SU-DHL-6 (cell line): Measurements from ENCODE around the gene SIPA1.

Source experiments
- H2AFZ ChIP-seq: fragments of 200-600 bp; sonication (generic); 2 replicates; pipeline ENCODE4 v1.6.1; 2014; ENCODE audit warnings: low read depth, mild to moderate bottlenecking, moderate library complexity, mixed read lengths, antibody characterized with exemption, low read length; ENCODE audit not compliant: severe bottlenecking
- H3F3A ChIP-seq: fragments of 200-600 bp; shearing (Covaris generic); 2 replicates; pipeline ENCODE4 v1.6.0; 2016; ENCODE audit warnings: antibody characterized with exemption, mild to moderate bottlenecking; ENCODE audit not compliant: insufficient read depth
- H3K27ac ChIP-seq: fragments of 200-600 bp; sonication (generic); 2 replicates; pipeline ENCODE4 v1.5.1; 2016; ENCODE audit warnings: low read depth, mild to moderate bottlenecking, low read length, moderate library complexity, mixed read lengths
- H3K27me3 ChIP-seq: fragments of 200-600 bp; sonication (generic), shearing (Covaris generic); 2 replicates; pipeline ENCODE4 v1.6.0; 2014; ENCODE audit warnings: mild to moderate bottlenecking, low read length
- H3K36me3 ChIP-seq: fragments of 200-600 bp; sonication (generic); 2 replicates; pipeline ENCODE4 v1.6.1; 2014; ENCODE audit warnings: mild to moderate bottlenecking, low read length, mixed read lengths
- H3K4me2 ChIP-seq: fragments of 300-600, 200-600 bp; shearing (Covaris generic), sonication (generic); 2 replicates; pipeline ENCODE4 v1.6.0; 2014; ENCODE audit warnings: low read length, low read depth, mild to moderate bottlenecking; ENCODE audit not compliant: poor library complexity, severe bottlenecking
- H3K4me3 ChIP-seq: fragments of 200-600 bp; sonication (generic); 2 replicates; pipeline ENCODE4 v1.5.1; 2014; ENCODE audit warnings: antibody characterized with exemption, low read length, mild to moderate bottlenecking, mixed read lengths; ENCODE audit not compliant: insufficient read depth, poor library complexity, severe bottlenecking
- H3K79me2 ChIP-seq: fragments of 200-600 bp; sonication (generic); 2 replicates; pipeline ENCODE4 v1.6.1; 2014; ENCODE audit warnings: mild to moderate bottlenecking, low read length, moderate library complexity; ENCODE audit not compliant: insufficient read depth
- H3K9ac ChIP-seq: fragments of 200-600 bp; sonication (generic); 2 replicates; pipeline ENCODE4 v1.7.0; 2014; ENCODE audit warnings: mild to moderate bottlenecking, low read length
- H3K9me2 ChIP-seq: fragments of 200-600 bp; sonication (generic); replicated peaks from 2 replicates; pipeline ENCODE4 v1.6.1; 2014; ENCODE audit warnings: low read length; ENCODE audit not compliant: insufficient read depth
- H3K9me3 ChIP-seq: fragments of 200-600 bp; sonication (generic); 2 replicates; pipeline ENCODE4 v1.6.1; 2014; ENCODE audit warnings: low read length, mixed read lengths; ENCODE audit not compliant: insufficient read depth
- H4K20me1 ChIP-seq: fragments of 200-600 bp; sonication (generic); 2 replicates; pipeline ENCODE4 v1.6.1; 2014; ENCODE audit warnings: low read depth, mild to moderate bottlenecking, antibody characterized with exemption, low read length, moderate library complexity, mixed read lengths
- CTCF ChIP-seq: fragments of 200-600 bp; sonication (generic); IDR thresholded peaks from one replicate; pipeline ENCODE4 v1.5.1; 2017; ENCODE audit warnings: antibody characterized with exemption, mild to moderate bottlenecking, low read length, moderate library complexity; ENCODE audit not compliant: insufficient read depth, poor library complexity, severe bottlenecking
- EZH2phosphoT487 ChIP-seq: fragments of 200-600 bp; sonication (generic), shearing (Covaris generic); conservative IDR thresholded peaks from 2 replicates; pipeline ENCODE4 v1.6.1; 2018; ENCODE audit warnings: mild to moderate bottlenecking, antibody characterized with exemption, low read length, moderate library complexity, mixed read lengths

The SIPA1 gene

GRCh38 chr11:65620666-65621065 is 17.2 kb upstream of the SIPA1 start:
- no peaks in the 10 kb centered on the region for H3K27me3 ChIP-seq
- H3K79me2 ChIP-seq: peaks cover 31% of the 10 kb centered on the region
- H3K4me2 ChIP-seq: no peak overlapping the region
- no peaks in the 10 kb centered on the region for H3F3A ChIP-seq
- H3K36me3 ChIP-seq: no peaks in the 10 kb centered on the region
- H4K20me1 ChIP-seq: no peaks in the 10 kb centered on the region; the same call in 1 of the 2 replicates
- no peak overlapping the region for H2AFZ ChIP-seq
- H3K4me3 ChIP-seq: no peak overlapping the region
- H3K9me3 ChIP-seq: no peaks in the 10 kb centered on the region
- no peaks in the 10 kb centered on the region for H3K9me2 ChIP-seq
- H3K9ac ChIP-seq: no peak overlapping the region
- no peak for TF ChIP-seq EZH2phosphoT487
- TF ChIP-seq CTCF: no peak
- no peak overlapping the region for H3K27ac ChIP-seq

GRCh38 chr11:65621460-65621859 is 16.4 kb upstream of the SIPA1 start:
- Histone ChIP-seq H3K4me2 (no peak overlapping the region), H4K20me1 (no peaks in the 10 kb centered on the region; the same call in 1 of the 2 replicates), H3K9me2 (no peaks in the 10 kb centered on the region), H3K4me3 (no peak overlapping the region), H3K36me3 (no peaks in the 10 kb centered on the region), H3K9ac (no peak overlapping the region), H2AFZ (no peak overlapping the region), H3K9me3 (no peaks in the 10 kb centered on the region), H3F3A (no peaks in the 10 kb centered on the region), H3K79me2 (peaks cover 23% of the 10 kb centered on the region), H3K27ac (no peak overlapping the region), H3K27me3 (no peaks in the 10 kb centered on the region)
- TF ChIP-seq EZH2phosphoT487: no peak
- TF ChIP-seq CTCF: no peak

- TF ChIP-seq EZH2phosphoT487: no peak
- TF ChIP-seq CTCF: no peak
- H3K36me3 ChIP-seq: no peaks in the 10 kb centered on the region
- no peaks in the 10 kb centered on the region for H4K20me1 ChIP-seq
- no peaks in the 10 kb centered on the region for H3F3A ChIP-seq
- H3K79me2 ChIP-seq: peaks cover 17% of the 10 kb centered on the region
- no peaks in the 10 kb centered on the region for H3K27me3 ChIP-seq
- H2AFZ ChIP-seq: no peak overlapping the region
- H3K4me2 ChIP-seq: no peak overlapping the region
- H3K9ac ChIP-seq: no peak overlapping the region
- no peaks in the 10 kb centered on the region for H3K9me2 ChIP-seq
- H3K27ac ChIP-seq: no peak overlapping the region
- no peaks in the 10 kb centered on the region for H3K9me3 ChIP-seq
- no peak overlapping the region for H3K4me3 ChIP-seq
These were observed 15.9 kb upstream of the SIPA1 start for GRCh38 chr11:65622011-65622410.

- Histone ChIP-seq H2AFZ (no peak overlapping the region), H3K27ac (no peak overlapping the region), H3K9me3 (no peaks in the 10 kb centered on the region), H3K9me2 (no peaks in the 10 kb centered on the region), H3K4me3 (no peak overlapping the region), H3K36me3 (no peaks in the 10 kb centered on the region), H4K20me1 (no peaks in the 10 kb centered on the region), H3K9ac (no peak overlapping the region), H3K4me2 (no peak overlapping the region), H3F3A (no peaks in the 10 kb centered on the region), H3K79me2 (0 out of 2 replicates have a peak, but pooled peaks cover 6% of the 10 kb centered on the region), H3K27me3 (no peaks in the 10 kb centered on the region)
- no peak for TF ChIP-seq EZH2phosphoT487
- TF ChIP-seq CTCF: no peak
These were observed 14.7 kb upstream of the SIPA1 start for GRCh38 chr11:65623177-65623576.
